ENCODE data around the gene STRIT1.

STRIT1 gene

DNA sequence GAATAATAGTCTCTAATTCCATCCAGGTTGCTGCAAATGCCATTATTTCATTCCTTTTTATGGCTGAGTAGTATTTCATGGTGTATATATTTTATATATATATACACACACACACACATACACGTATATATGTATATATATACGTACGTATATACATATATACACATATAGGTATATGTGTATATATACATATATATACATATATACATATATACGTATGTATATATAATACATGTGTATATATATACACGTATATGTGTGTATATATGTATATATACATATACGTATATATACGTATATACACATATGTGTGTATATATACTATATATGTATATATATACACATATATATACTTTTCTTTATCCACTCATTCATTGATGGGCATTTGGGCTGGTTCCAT lies 13.7 kb upstream of the STRIT1 start:
- TF ChIP-seq CEBPB (IDR thresholded peaks at IDR 0.05) (no peak), YY1 (IDR thresholded peaks at IDR 0.05; ENCODE audit: low read depth) (no peak), RAD21 (IDR thresholded peaks at IDR 0.05; ENCODE audit: low read depth) (no peak), NFIC (IDR thresholded peaks at IDR 0.05) (no peak)
- TF ChIP-seq, protein P1, sequence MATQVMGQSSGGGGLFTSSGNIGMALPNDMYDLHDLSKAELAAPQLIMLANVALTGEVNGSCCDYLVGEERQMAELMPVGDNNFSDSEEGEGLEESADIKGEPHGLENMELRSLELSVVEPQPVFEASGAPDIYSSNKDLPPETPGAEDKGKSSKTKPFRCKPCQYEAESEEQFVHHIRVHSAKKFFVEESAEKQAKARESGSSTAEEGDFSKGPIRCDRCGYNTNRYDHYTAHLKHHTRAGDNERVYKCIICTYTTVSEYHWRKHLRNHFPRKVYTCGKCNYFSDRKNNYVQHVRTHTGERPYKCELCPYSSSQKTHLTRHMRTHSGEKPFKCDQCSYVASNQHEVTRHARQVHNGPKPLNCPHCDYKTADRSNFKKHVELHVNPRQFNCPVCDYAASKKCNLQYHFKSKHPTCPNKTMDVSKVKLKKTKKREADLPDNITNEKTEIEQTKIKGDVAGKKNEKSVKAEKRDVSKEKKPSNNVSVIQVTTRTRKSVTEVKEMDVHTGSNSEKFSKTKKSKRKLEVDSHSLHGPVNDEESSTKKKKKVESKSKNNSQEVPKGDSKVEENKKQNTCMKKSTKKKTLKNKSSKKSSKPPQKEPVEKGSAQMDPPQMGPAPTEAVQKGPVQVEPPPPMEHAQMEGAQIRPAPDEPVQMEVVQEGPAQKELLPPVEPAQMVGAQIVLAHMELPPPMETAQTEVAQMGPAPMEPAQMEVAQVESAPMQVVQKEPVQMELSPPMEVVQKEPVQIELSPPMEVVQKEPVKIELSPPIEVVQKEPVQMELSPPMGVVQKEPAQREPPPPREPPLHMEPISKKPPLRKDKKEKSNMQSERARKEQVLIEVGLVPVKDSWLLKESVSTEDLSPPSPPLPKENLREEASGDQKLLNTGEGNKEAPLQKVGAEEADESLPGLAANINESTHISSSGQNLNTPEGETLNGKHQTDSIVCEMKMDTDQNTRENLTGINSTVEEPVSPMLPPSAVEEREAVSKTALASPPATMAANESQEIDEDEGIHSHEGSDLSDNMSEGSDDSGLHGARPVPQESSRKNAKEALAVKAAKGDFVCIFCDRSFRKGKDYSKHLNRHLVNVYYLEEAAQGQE (IDR thresholded peaks at IDR 0.05; ENCODE audit: low read depth), result no peak

DNA sequence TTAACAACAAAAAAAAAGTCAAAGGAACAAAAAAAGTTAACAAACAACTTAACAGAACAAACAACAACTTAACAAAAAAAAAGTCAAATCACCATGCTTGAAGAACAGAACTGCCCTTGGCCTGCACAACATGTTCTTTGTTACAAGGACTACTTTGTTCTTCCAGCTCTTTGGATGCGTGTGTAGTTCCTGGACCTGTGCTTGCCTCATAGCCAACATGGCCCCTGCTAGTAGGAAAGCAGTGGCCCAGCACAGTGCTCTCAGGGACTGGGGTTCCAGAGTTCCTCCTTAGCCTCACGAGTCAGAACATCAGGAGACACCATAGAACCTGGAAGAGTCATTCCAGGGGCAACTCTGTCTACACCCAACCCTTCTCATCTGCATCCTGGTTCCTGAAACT lies 10.9 kb upstream of the STRIT1 start:
- TF ChIP-seq, protein P2, sequence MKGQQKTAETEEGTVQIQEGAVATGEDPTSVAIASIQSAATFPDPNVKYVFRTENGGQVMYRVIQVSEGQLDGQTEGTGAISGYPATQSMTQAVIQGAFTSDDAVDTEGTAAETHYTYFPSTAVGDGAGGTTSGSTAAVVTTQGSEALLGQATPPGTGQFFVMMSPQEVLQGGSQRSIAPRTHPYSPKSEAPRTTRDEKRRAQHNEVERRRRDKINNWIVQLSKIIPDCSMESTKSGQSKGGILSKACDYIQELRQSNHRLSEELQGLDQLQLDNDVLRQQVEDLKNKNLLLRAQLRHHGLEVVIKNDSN (IDR thresholded peaks at IDR 0.05), result no peak
- TF ChIP-seq YY1 (IDR thresholded peaks at IDR 0.05; ENCODE audit: low read depth) (no peak), EP300 (IDR thresholded peaks at IDR 0.05; ENCODE audit: borderline replicate concordance) (no peak), FOXM1 (IDR thresholded peaks at IDR 0.05; ENCODE audit: borderline replicate concordance, low read depth) (no peak), TCF12 (IDR thresholded peaks at IDR 0.05; ENCODE audit: low read depth) (no peak), CEBPB (IDR thresholded peaks at IDR 0.05) (no peak), RAD21 (IDR thresholded peaks at IDR 0.05; ENCODE audit: low read depth) (no peak), ZBTB7A (IDR thresholded peaks at IDR 0.05; ENCODE audit: low read depth) (no peak), TEAD4 (IDR thresholded peaks at IDR 0.05) (no peak), EGR1 (IDR thresholded peaks at IDR 0.05) (no peak), TAF1 (IDR thresholded peaks at IDR 0.05; ENCODE audit: low read depth) (no peak)
- TF ChIP-seq, protein P3, sequence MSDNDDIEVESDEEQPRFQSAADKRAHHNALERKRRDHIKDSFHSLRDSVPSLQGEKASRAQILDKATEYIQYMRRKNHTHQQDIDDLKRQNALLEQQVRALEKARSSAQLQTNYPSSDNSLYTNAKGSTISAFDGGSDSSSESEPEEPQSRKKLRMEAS (IDR thresholded peaks at IDR 0.05), result no peak

DNA sequence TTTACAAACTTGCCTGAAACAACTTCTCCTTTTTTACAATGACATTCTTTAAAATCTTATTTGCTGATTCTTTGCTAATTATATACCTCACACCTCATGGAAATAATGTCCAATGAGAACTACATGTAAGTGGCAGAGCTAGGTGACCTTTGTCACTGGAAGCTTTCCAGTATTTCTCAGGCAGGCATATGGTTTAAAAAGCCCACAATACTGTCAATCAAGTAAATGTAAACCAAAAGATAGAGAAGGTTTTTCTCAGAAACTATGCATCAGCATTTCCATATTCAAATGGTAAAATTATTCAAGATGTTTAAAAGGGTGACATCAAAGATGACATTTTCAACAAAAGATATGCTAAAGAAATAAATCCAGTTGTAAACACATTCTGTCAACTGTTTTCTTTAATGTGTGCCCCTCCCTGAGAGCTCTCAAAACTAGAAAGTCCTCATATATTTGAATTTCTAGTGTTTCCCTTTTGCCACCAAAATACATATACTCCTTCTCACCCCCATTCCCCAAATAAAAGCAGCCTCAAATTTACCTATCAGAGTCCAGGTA lies 10.1 kb upstream of the STRIT1 start:
- no peak for TF ChIP-seq EGR1 (IDR thresholded peaks at IDR 0.05)
- TF ChIP-seq TEAD4 (IDR thresholded peaks at IDR 0.05), result no peak
- TF ChIP-seq, protein P3 (IDR thresholded peaks at IDR 0.05), result no peak
- TF ChIP-seq YY1 (IDR thresholded peaks at IDR 0.05; ENCODE audit: low read depth), result no peak
- TF ChIP-seq EP300 (IDR thresholded peaks at IDR 0.05; ENCODE audit: borderline replicate concordance), result no peak
- TF ChIP-seq, protein P2 (IDR thresholded peaks at IDR 0.05), result no peak
- no peak for TF ChIP-seq RAD21 (IDR thresholded peaks at IDR 0.05; ENCODE audit: low read depth)

DNA sequence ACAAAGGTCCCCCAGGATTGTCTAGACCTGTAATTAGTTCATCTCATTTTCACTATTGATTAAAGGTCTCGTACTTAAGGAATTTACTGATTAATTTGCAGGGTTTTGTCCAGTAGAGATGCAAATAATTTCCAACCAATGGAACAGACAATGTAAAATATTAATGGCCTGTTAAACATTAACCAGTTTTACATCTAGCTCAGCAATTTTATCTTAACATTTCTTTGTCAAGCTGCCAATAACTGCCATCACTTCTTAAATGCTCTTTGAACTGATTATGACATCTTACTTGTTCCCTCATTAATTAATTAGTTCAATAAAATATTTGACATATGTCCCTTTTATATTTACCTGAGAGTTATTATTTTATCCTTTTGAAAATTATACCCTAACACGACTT lies 9.4 kb upstream of the STRIT1 start:
- TF ChIP-seq, protein P3 (IDR thresholded peaks at IDR 0.05), result no peak
- TF ChIP-seq EP300 (IDR thresholded peaks at IDR 0.05; ENCODE audit: borderline replicate concordance), result no peak
- TF ChIP-seq RAD21 (IDR thresholded peaks at IDR 0.05; ENCODE audit: low read depth), result no peak
- TF ChIP-seq TCF12 (IDR thresholded peaks at IDR 0.05; ENCODE audit: low read depth), result no peak
- TF ChIP-seq FOXM1 (IDR thresholded peaks at IDR 0.05; ENCODE audit: borderline replicate concordance, low read depth), result no peak
- TF ChIP-seq TEAD4 (IDR thresholded peaks at IDR 0.05), result no peak
- TF ChIP-seq ZBTB7A (IDR thresholded peaks at IDR 0.05; ENCODE audit: low read depth), result no peak
- TF ChIP-seq EGR1 (IDR thresholded peaks at IDR 0.05), result no peak
- TF ChIP-seq CREB1 (IDR thresholded peaks at IDR 0.05; ENCODE audit: low read depth), result no peak
- no peak for TF ChIP-seq YY1 (IDR thresholded peaks at IDR 0.05; ENCODE audit: low read depth)
- TF ChIP-seq CEBPB (IDR thresholded peaks at IDR 0.05), result no peak
- no peak for TF ChIP-seq TAF1 (IDR thresholded peaks at IDR 0.05; ENCODE audit: low read depth)
- TF ChIP-seq, protein P2 (IDR thresholded peaks at IDR 0.05), result no peak
- no peak for TF ChIP-seq NFIC (IDR thresholded peaks at IDR 0.05)

DNA sequence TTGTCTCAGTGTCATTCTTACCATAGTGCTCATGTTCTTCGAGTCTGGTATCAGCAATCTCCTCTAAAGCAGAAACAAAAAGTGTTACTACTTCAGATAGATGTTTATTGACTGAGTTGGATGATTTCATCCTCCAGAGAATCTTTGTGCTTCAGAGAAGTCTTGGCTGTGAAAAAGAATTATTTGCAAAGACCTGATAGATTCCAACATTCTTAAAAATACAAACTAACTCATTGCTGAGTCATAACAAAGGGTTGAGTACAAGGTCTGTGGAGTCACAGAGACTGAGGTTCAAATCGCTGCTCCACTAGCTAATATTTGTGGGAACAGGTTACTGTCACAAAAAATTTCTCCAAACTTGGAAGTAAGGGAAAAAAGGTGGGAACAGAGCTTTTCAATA lies 9.0 kb upstream of the STRIT1 start:
- TF ChIP-seq FOXM1 (IDR thresholded peaks at IDR 0.05; ENCODE audit: borderline replicate concordance, low read depth) (no peak), CEBPB (IDR thresholded peaks at IDR 0.05) (no peak), EGR1 (IDR thresholded peaks at IDR 0.05) (no peak)
- TF ChIP-seq, protein P2 (IDR thresholded peaks at IDR 0.05), result no peak

DNA sequence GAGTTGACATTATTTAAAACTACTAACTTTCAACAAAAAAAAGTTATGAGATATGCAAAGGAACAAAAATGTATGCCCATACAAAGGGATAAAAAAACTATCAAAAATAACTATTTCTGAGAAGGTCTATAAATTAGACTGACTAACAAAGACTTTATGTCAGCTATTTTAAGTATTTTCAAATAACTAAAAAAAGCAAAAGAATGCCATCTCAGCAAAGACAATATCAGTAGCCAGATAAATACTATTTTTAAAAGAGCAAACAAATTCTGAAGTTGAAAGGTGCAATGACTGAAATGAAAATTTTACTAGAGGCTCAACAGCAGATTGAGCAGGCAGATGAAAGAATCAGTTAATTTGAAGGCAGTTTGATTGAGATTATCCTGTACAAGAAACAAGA lies 3.6 kb upstream of the STRIT1 start:
- TF ChIP-seq EGR1 (IDR thresholded peaks at IDR 0.05), result no peak
- no peak for TF ChIP-seq NFIC (IDR thresholded peaks at IDR 0.05)
- TF ChIP-seq CREB1 (IDR thresholded peaks at IDR 0.05; ENCODE audit: low read depth), result no peak
- TF ChIP-seq, protein P1 (IDR thresholded peaks at IDR 0.05; ENCODE audit: low read depth), result no peak
- no peak for TF ChIP-seq TEAD4 (IDR thresholded peaks at IDR 0.05)
- TF ChIP-seq FOXM1 (IDR thresholded peaks at IDR 0.05; ENCODE audit: borderline replicate concordance, low read depth), result no peak
- no peak for TF ChIP-seq TCF12 (IDR thresholded peaks at IDR 0.05; ENCODE audit: low read depth)
- TF ChIP-seq TAF1 (IDR thresholded peaks at IDR 0.05; ENCODE audit: low read depth), result no peak

Data from Ishikawa (cell line).